Stimulated activated CD4-positive, alpha-beta T cell treated with anti-CD3 and anti-CD28 coated beads, TNF-alpha, amount 100 ng/mL, for 1 hour (primary cell): Measurements from ENCODE around the gene XRCC2.
"Not testable (repeated sequence)": the region's sequence is repeated elsewhere in the genome, so short reads cannot be mapped to it uniquely, and the experiment has no call there.

Source experiments
- DNase-seq, 3 donors: peaks; one replicate each; pipeline ENCODE4 v3.0.0-alpha.2; 2020; ENCODE audit warnings: low read depth in 3 of 3, low spot score in 1 of 3

XRCC2 gene

DNA sequence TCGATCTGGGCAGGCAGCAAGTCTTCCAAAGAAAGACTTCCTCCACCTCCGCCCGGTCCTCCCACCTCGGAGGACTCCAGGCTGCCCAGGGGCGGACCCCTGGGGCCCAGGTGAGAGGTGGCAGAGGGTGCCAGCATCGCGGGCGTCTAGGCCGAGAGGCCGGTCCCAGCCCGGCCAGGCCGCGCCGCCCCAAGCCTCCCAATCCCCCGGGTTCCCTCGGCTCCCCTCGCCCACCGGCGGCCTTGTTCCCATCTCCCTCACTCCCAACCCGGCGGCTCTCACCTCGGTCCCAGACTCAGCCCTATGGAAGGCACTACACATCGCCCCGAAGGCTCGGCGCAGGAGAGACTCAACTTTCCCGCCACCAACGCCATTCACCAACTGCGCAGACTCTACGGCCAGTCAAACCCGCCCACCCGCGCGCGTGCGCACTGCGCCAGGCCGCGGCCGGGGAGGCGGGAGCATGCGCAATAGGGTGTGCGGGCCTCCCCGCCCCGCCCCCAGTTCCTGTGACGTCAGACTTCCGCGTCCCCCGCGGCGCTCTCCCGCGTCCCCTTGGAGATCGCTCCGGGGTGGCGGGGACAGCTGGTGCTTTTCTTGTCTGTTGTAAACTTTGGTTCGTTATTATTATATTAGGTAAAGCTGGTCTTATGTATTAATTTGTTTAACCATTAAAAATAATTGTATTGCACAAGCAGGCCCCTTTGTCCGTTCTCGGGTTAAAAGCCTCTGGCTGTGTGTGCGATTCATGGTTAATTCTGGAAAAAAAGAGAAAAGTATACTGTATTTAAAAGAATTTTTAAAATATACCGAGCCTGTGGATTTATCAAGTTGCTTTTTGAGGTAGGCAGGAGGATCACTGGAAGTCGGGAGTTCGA, at the start of gene XRCC2:
Gene XRCC2, minus strand, starts transcription at position 383 of the 878 bp plus-strand sequence. Its CDS starts 62 bp downstream, at position 321.
- peak; percentile 85 to 97 (median 97) for DNase-seq

DNA sequence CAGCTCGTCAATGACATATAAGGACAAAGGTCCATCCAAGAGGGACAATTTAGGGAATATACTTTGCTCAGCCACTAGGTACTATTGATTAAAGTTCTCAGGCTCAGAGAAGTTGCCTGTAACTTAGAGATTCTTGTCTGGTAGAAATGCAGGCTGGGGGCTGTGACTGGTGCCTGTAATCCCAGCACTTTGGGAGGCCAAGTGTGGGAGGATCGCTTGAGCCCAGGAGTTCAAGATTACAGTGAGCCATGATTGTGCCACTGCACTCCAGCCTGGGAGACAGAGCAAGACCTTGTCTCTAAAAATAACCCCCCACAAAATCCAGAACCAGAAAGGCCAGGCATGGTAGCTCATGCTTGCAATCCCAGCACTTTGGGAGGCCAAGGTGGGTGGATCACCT, 47.4 kb upstream of the XRCC2 start:
- no peak for DNase-seq

DNA sequence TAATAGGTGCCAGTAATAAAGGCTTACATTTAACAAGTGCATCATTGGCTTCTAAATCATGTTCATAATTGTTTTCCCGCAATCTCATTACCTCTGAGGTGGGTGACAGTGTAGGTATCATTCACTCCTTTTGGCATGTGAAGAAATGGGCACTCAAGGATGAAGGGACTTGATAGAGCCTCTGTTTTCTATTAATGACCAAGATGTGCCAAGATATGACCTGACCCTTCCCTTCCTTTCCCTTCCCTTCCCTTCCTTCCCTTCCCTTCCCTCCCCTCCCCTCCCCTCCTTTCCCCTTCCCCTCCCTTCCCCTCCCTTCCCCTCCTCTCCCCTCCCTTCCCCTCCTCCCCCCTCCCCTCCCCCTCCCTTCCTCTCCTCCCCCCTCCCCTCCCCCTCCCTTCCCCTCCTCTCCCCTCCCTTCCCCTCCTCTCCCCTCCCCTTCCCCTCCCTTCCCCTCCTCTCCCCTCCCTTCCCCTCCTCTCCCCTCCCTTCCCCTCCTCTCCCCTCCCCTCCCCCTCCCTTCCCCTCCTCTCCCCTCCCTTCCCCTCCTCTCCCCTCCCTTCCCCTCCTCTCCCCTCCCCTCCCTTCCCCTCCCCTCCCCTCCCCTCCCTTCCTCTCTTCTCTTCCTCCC, 36.6 kb upstream of the XRCC2 start:
- DNase-seq, result not testable (repeated sequence)

DNA sequence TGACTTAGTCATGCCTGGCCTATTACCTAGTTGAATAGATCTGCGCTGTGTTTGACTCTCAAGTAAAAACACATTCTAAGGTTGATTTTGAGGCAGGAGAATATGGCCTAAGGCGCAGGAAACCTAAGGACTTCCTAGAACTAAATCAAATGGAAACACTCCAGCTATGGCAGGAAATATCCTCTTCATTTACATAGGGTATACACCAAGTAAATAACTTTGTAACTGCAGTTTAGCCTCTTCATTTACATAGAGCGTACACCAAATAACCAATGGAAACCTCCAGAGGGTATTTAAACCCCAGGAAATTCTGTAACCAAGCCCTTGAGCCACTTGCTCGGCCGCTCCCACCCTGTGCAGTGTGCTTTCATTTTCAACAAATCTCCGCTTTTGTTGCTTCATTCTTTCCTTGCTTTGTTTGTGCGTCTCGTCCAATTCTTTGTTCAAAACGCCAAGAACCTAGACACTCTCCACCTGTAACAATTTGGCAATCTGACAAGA, 35.6 kb upstream of the XRCC2 start:
- no peak for DNase-seq

DNA sequence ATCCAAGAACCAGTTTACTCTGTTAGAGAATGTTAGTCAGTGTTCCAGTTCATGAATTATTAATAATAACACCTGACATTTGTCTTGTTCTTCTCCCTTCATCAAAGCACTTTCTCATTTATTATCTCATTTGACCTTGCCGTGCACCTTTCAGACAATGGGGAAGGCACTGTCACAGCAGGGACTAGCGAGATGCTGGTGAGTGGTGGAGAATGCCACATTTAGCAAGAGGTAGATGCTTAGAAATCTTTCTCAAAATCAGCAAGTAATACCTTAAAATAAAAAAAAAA, 34.2 kb upstream of the XRCC2 start:
- no peak for DNase-seq

DNA sequence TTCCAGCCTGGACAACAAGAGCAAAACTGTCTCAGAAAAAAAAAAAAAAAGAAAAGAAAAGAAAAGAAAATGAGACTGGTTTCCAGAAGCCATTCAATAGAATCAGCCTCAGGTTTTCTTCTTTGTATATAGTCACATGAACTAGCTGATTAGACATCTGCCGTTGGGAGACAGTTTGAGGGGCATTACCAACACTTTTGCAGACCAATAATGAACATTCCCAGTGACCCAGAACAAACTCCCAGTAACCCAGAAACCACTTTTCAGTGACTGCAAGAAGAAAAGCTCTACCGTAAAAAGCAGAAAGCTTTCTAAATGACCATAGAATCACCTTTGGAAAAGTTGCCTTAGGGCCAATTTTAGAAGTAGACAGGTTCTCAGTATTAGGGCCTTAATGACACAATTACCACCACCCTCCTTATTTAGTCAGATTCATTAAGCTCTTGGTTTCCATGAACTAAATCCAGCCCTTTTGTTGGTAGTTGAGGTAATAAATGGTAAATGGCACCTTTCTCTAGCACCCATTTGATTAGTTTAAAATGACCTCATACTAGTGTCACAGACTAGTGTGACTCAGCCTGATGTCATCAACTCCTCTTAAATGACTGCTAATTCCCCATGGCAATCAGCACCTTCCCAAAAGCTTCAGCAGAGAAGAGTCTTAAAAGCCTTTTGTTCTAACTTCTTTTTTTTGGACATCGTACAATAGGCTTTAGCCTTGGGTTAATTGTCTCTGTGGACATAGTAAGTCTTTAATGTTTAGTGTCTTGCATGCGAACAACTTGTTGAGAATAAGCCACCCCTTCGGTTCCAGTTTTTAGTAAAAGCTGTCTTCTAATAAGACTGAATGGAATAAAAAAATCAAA, 33.6 kb upstream of the XRCC2 start:
- DNase-seq, result no peak

DNA sequence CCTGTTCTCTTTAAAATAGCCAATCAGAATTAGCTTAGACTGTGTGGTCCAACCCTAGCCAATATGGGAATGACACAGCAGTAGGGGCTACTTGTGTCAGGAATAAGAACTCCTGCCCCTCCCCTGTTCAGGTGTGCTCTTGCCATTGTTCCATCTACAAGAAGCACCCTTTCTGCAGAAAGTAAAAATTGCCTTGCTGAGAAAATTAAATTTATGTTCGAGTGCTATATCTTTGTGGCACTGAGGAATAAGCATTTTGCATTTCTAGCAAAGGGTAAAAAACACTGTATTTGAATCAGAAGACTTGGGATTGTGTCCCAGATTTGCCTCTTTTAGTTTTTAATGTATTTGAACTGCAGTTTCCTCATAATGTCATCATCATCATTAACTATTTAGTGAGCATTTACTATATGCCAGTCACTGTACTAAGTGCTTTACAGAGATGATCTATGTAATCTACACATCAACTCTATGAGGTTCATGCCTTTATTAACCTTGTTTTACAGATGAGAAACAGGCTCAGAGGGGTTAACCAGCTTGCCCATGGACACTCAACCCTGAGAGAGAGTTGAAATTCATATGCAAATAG, 28.9 kb upstream of the XRCC2 start:
- no peak for DNase-seq

DNA sequence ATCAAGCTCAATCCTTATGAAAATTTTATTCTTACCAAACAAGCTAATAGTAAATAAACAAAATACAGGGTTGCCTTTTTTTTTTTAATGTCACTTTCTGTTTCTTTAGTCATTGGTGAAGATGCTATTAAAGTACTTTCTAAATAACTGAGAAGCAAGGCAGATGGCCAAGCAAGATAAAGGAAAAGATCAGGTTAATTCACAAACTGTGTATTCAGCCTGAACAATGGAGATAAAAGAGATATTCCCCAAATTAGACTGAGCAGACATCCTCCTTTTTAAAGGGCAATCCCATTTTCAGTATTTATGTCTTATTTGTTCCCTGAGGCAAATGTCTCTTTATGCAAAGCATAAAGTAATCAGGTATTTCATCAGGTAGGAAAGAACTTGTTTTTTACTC, 23.1 kb upstream of the XRCC2 start:
- DNase-seq, result no peak

DNA sequence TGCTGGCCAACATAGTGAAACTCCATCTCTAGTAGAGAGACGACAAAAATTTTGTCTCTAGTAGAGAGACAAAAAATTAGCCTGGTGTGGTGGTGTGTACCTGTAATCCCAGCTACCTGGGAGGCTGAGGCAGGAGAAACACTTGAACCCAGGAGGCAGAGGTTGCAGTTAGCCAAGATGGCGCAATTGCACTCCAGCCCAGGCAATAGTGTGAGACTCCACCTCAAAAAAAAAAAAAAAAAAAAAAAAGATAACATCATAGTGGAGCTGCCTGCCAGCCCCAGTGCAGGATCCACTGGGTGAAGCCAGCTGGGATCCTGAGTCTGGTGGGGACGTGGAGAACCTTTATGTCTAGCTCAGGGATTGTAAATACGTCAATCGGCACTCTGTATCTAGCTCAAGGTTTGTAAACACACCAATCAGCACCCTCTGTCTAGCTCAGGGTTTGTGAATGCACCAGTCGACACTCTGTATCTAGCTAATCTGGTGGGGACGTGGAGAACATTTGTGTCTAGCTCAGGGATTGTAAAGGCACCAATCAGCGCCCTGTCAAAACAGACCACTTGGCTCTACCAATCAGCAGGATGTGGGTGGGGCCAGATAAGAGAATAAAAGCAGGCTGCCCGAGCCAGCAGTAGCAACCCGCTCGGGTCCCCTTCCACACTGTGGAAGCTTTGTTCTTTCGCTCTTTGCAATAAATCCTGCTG, 21.5 kb upstream of the XRCC2 start:
- DNase-seq, result not testable (repeated sequence)

DNA sequence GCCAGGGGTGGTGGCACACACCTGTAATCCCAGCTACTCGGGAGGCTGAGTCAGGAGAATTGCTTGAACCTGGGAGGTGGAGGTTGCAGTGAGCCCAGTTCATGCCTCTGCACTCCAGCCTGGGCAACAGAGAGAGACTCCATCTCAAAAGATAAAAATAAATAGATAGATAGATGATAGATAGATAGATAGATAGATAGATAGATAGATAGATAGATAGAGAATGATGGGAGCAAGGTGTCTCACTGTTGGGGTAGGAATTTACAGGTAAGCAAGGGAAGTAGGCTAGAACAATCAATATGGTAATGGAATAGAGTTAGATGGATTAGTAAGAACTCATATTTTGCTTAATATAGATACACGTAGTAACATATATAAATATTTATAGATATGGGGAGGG, 16.3 kb upstream of the XRCC2 start:
- not testable (repeated sequence) for DNase-seq

DNA sequence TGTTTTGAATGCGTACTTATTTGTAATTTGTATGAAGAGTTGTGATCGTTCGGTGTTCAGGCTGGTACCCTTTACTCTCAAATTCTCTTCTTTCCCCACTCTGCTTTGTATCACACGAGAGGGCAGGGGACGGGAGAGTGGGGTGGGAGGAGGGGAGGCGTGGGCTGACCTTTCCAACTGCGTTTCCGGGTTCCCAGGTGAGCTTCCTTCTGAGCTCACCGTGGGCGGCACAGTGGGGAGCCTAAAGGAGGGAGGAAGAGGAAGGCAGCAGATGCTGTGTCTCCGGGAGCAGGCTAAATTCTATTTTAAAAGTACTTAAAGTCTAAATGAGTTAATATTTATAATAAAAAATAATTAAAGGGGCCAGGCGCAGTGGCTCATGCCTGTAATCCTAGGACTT, 7.4 kb upstream of the XRCC2 start:
- DNase-seq, result no peak

DNA sequence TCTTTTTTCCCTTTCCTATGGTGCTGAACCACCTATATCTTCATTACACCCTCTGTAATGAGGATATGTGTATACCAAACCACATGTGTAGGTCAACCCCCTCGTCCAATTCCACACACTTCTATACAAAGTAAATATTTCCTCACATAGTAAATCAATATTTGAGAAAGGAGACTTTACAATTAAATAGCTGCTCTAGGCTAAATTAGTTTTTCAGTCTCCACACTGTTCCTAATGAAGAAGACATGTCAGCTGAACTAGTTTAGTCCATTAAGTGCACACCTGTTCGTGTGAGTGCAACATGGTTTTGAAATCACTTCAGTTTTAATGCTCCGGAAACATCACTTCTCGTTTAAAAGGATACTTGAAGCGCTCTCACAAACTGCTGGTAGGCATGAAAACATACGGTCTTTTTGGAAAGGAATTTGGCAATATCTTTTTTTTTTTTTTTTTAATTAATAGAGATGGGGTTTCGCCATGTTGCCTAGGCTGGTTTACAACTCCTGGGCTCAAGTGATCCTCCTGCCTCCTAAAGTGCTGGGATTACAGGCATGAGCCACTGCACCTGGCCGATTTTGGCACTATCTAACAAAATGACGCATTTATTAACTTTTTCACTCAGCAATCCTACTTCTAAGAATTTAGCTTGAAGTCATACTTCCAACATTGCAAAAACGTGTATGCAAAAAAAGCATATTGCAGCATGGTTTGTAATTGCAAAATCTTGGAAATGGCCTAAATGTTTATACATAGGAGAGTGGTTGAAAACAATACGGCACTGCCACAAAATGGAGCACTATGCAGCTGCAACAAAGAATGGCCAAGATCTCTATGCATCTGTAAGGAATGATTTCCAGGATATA, 2.1 kb upstream of the XRCC2 start:
- no peak for DNase-seq

DNA sequence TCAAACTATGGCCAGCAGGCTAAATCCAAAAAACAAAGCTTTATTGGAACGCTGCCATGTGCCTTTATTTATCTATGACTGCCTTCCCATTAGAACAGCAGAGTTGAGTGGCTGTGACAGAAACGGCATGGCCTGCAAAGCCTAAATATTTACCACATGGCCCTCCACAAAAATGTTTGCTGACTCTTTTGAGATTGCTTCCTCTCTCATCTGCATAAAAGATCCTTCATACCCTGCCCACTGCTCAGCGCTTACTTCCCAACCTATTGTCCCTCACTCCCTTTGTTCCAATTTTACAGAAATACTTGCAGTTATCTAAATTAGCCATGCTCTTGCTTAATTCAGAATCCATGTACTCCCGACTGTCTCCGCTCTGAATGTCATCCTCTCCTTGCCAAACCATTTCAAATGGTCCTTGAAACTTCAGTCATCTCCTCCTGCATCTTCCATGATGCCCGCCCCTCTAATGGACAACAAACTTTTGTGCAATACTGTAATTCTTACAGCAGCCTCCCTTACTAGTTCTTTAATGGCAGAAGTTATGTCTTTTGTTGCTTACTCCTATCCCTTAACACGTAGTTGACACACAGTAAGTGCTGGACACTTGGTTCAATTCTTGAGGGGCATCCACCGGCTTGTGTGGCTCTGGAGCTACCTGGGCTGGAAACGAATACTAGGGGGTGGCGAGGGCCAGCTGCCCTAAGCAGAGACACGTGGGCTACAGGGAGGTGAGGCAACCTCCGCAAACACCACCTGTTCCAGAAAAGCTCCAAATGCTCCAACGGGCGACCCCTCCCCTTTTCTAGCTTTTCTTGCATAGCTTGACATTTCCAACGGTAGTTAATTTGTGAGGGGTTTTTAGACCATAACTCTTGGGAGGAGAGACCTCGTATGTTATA, 832 bp downstream of the XRCC2 start:
- no peak for DNase-seq

DNA sequence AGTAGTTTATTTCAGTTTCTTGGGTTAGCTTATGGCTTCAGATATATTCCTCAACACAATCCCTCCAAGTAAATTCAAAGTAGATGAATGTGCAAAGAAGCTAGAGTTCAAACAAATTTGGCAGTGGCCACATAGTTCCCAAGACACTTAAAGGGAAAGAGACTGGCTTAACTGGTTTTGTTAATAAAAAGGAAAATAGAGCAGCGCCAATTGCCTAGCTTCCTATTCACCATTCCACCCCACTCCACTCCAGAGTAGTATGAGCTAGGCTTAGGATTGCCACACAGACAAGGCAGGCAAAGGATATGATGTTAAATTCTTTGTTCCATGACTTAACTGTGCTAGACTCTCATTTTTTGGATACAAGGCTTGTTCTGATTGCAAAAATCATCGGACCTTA, 2.0 kb downstream of the XRCC2 start:
- DNase-seq, result no peak

DNA sequence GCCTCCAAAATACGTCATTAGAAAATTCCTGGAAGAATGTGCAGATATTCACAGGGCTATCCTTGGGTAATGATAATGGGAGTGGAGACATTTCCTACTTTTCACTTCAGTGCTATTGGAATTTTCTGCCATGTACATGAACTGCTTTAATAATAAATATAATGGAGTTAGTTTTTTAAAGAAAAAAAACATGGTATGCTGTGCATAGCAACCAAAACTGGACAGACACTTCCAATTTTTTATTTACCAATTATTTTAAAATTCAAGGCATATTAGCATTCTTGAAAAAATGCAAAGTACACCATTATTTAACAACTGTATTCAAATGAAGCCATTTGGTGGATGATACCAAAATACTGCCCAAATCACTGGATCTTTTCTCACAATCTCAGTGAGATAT, 3.3 kb downstream of the XRCC2 start:
- DNase-seq, result no peak

DNA sequence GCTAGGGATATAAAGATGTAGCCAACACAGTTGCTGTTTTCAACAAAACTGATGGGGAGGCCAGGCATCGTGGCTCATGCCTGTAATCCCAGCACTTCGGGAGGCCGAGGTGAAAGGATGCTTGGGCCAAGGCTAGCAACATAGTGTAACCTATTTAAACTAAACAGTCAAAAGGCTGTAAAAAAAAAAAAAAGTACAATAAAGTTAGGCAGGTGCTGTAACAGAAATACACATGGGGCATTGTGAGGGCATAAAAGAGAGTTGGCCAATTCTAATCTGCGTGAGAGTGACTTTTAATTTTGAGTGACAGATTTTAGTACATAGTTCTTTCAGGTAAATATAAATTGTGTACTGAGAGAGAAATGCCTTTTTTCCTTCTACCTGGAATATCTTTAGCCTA, 6.2 kb downstream of the XRCC2 start:
- DNase-seq, result no peak

DNA sequence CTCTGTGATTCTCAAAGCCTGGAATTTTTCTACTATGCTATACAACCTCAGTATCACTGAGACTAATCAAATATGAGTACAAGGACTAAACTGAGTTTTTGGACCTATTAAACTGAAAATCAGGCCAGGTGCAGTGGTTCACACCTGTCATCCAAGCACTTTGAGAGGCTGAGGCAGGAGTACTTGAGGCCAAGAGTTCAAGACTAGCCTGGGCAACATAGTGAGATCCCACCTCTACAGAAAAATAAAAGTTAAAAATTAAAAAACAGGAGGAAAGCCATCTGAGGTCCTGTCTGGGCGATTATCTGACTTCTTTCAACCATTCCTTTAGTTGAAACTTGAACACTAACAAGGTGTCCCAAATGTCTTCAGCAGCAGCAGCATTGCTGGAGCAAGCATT, 7.0 kb downstream of the XRCC2 start:
- DNase-seq, result no peak

DNA sequence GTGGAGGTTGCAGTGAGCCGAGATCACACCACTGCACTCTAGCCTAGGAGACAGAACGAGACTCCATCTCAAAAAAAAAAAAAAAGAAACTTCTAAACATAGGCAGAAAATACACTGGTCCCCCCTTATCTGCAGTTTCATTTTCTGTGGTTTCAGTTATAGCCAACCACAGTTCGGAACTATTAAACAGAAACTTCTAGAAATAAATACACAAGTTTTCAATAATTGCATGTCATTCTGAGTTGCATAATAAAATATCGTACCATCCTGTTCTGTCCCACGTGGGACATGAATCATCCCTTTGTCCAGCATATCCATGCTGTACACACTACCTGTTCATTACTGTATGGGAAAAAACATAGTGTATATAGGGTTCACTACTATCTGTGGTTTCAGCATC, 8.0 kb downstream of the XRCC2 start:
- no peak for DNase-seq

DNA sequence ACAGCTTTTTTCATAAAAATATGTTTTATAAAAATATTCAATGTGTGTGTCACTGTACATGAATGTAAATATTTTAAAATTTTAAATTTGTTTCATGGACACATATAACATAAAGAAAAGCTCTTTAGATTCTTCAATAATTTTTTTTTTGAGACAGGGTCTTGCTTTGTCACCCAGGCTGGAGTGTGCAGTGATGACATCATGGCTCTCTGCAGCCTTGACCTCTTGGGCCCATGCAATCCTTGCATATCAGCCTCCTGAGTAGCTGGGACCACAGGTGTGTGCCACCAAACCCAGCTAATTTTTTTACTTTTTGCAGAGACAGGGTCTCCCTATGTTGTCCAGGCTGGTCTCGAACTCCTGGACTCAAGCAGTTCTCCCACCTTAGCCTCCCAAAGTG, 9.9 kb downstream of the XRCC2 start:
- no peak for DNase-seq
